OCI-LY1 (cell line): ENCODE results near the gene SPRTN.

Source experiments
- EZH2 ChIP-seq: fragments of 200-600 bp; sonication (generic), shearing (Covaris generic); IDR thresholded peaks from 2 replicates; pipeline ENCODE4 v1.8.0; 2017; ENCODE audit warnings: borderline replicate concordance, mixed run types, mild to moderate bottlenecking, antibody characterized with exemption, low read length, moderate library complexity, mixed read lengths
- TF ChIP-seq, protein P1 (sequence below): fragments of 200-600 bp; sonication (generic), shearing (Covaris generic); IDR thresholded peaks from 2 replicates; pipeline ENCODE4 v1.5.1; 2017; ENCODE audit warnings: mild to moderate bottlenecking, antibody characterized with exemption, low read length, moderate library complexity, mixed read lengths

DNA sequence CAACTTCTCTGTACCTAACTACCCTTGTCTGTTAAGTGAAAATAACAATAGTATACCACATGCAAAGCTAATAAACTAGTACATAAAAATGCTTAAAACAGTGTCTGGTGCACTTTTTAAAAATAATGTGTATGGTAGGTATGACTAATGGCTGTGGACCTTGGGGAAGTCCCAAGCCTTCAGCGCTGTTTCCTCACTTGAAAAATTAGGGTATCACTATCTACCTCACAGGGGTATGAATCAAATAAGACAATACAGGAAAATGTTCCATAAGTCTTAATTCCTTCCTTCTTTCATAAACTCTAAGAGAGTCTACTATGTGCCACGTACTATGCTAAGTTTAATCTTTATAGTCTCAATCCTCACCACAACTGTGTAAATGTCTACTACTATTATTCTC lies 52.0 kb downstream of the SPRTN start:
- TF ChIP-seq, protein P1, sequence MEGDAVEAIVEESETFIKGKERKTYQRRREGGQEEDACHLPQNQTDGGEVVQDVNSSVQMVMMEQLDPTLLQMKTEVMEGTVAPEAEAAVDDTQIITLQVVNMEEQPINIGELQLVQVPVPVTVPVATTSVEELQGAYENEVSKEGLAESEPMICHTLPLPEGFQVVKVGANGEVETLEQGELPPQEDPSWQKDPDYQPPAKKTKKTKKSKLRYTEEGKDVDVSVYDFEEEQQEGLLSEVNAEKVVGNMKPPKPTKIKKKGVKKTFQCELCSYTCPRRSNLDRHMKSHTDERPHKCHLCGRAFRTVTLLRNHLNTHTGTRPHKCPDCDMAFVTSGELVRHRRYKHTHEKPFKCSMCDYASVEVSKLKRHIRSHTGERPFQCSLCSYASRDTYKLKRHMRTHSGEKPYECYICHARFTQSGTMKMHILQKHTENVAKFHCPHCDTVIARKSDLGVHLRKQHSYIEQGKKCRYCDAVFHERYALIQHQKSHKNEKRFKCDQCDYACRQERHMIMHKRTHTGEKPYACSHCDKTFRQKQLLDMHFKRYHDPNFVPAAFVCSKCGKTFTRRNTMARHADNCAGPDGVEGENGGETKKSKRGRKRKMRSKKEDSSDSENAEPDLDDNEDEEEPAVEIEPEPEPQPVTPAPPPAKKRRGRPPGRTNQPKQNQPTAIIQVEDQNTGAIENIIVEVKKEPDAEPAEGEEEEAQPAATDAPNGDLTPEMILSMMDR, result no peak
- no peak for TF ChIP-seq EZH2
